ENCODE measurements around the gene PRMT9.

PRMT9 gene

DNA sequence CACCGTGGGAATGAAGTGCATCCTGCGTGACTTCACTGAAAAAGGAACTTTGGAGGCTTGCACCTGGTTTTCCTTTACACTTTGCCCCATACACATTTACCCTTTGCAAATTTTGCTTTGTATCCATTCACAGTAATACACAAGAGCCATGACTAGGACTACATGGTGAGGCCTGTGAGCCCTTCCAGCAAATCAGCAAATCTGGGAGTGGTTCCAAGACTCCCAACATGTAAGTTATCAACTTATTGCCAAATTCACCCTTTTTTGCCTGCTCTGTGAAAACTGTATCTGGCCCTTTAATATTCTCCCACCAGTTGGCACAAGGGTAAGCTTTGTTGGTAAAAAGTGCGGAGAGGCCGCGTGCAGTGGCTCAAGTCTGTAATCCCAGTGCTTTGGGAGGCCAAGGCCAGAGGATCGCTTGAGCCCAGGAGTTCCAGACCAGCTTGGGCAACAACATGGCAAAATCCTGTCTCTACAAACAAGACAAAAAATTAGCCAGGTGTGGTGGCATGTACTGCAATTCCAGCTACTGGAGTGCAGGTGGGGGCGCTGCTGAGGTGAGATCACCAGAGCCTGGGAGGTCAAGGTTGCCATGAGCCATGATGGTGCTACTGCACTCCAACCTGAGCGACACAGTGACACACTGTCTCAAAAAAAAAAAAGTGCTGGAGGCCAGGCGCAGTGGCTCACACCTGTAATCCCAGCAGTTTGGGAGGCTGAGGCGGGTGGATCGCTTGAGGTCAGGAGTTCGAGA is 5.0 kb downstream of the PRMT9 start:
- H3F3A ChIP-seq (ENCODE audit: control insufficient read depth, insufficient read depth), result no peaks in the 10 kb centered on the region
- no peak for TF ChIP-seq EZH2phosphoT487 (IDR thresholded peaks at IDR 0.05; ENCODE audit: borderline replicate concordance, low read length)
- TF ChIP-seq, protein P1, sequence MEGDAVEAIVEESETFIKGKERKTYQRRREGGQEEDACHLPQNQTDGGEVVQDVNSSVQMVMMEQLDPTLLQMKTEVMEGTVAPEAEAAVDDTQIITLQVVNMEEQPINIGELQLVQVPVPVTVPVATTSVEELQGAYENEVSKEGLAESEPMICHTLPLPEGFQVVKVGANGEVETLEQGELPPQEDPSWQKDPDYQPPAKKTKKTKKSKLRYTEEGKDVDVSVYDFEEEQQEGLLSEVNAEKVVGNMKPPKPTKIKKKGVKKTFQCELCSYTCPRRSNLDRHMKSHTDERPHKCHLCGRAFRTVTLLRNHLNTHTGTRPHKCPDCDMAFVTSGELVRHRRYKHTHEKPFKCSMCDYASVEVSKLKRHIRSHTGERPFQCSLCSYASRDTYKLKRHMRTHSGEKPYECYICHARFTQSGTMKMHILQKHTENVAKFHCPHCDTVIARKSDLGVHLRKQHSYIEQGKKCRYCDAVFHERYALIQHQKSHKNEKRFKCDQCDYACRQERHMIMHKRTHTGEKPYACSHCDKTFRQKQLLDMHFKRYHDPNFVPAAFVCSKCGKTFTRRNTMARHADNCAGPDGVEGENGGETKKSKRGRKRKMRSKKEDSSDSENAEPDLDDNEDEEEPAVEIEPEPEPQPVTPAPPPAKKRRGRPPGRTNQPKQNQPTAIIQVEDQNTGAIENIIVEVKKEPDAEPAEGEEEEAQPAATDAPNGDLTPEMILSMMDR (IDR thresholded peaks at IDR 0.05; ENCODE audit: low read depth, low read length, poor library complexity, severe bottlenecking), result peak; percentile 53
- H3K36me3 ChIP-seq (ENCODE audit: control insufficient read depth, low read length), result peaks cover 25% of the 10 kb centered on the region
- no peaks in the 10 kb centered on the region for H3K9me3 ChIP-seq (ENCODE audit: control insufficient read depth, insufficient read depth, low read length)
- H4K20me1 ChIP-seq (ENCODE audit: control insufficient read depth, insufficient read depth, low read depth, low read length), result no peaks in the 10 kb centered on the region
- no peaks in the 10 kb centered on the region for H3K27me3 ChIP-seq (ENCODE audit: control insufficient read depth, low read length)
- H3K4me2 ChIP-seq (ENCODE audit: low read length), result no peak overlapping the region
- H3K4me1 ChIP-seq (ENCODE audit: control insufficient read depth, low read length), result peaks cover 8% of the 10 kb centered on the region
- H3K4me3 ChIP-seq (ENCODE audit: low read length), result no peak overlapping the region
- H3K9me2 ChIP-seq (replicated peaks; ENCODE audit: control insufficient read depth, low read length), result no peaks in the 10 kb centered on the region
- H3K27ac ChIP-seq (ENCODE audit: low read depth, low read length), result no peak overlapping the region
- peaks cover 53% of the 10 kb centered on the region for H3K79me2 ChIP-seq (ENCODE audit: control insufficient read depth, low read length)

DNA sequence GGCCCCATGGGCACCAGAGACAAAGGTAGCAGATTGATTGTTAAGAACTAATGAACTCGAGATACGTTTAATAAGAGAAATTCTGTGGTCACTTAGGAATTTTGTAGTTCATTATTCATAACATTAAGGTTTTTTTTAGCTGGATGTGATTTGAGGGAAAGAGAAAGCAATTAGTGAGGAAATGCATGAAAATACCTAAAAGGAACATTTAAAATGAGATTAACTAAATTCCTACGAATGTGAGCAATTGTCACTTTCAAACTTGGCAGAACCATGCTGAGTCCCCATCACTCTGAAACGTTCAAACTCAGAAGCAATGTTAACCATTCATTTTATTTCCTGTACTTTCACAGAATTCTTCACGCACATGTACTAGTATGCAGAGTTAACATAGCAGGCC is 5.9 kb downstream of the PRMT9 start:
- Histone ChIP-seq H3K4me3 (ENCODE audit: low read length) (no peak overlapping the region), H3K9me2 (replicated peaks; ENCODE audit: control insufficient read depth, low read length) (no peaks in the 10 kb centered on the region), H3F3A (ENCODE audit: control insufficient read depth, insufficient read depth) (no peaks in the 10 kb centered on the region), H3K79me2 (ENCODE audit: control insufficient read depth, low read length) (peaks cover 45% of the 10 kb centered on the region), H3K4me2 (ENCODE audit: low read length) (no peak overlapping the region), H4K20me1 (ENCODE audit: control insufficient read depth, insufficient read depth, low read depth, low read length) (no peaks in the 10 kb centered on the region), H3K36me3 (ENCODE audit: control insufficient read depth, low read length) (peaks cover 26% of the 10 kb centered on the region), H3K9me3 (ENCODE audit: control insufficient read depth, insufficient read depth, low read length) (no peaks in the 10 kb centered on the region), H3K27ac (ENCODE audit: low read depth, low read length) (no peak overlapping the region), H3K4me1 (ENCODE audit: control insufficient read depth, low read length) (peaks cover 8% of the 10 kb centered on the region), H3K27me3 (ENCODE audit: control insufficient read depth, low read length) (no peaks in the 10 kb centered on the region)
- no peak for TF ChIP-seq EZH2phosphoT487 (IDR thresholded peaks at IDR 0.05; ENCODE audit: borderline replicate concordance, low read length)
- TF ChIP-seq, protein P1 (IDR thresholded peaks at IDR 0.05; ENCODE audit: low read depth, low read length, poor library complexity, severe bottlenecking), result no peak

DNA sequence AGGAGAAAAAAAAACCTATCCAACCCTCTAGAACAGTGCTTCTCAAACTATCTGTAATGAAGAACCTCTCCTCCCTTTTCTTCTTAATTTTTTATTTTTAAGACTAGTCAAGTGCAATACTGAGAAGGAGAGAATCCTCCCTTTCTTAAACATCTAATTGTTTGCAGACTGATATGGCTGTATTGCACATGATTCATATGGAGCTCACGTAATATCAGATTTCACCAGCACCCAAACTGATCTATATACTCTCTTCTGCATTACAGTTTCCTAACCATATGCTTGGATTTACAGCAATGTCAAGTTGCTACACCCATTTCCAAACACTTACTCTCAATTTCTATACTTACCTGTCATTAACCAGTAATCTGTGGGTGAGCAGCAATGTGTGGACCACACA is 9.5 kb downstream of the PRMT9 start:
- peaks cover 34% of the 10 kb centered on the region for H3K36me3 ChIP-seq (ENCODE audit: control insufficient read depth, low read length)

More for the DNA sequence above, 9.5 kb downstream of the PRMT9 start:
- H3K4me1 ChIP-seq (ENCODE audit: control insufficient read depth, low read length), result no peaks in the 10 kb centered on the region
- H3K27me3 ChIP-seq (ENCODE audit: control insufficient read depth, low read length), result no peaks in the 10 kb centered on the region
- H3K79me2 ChIP-seq (ENCODE audit: control insufficient read depth, low read length), result peaks cover 13% of the 10 kb centered on the region
- H3F3A ChIP-seq (ENCODE audit: control insufficient read depth, insufficient read depth), result no peaks in the 10 kb centered on the region
- no peak overlapping the region for H3K27ac ChIP-seq (ENCODE audit: low read depth, low read length)
- no peaks in the 10 kb centered on the region for H3K9me2 ChIP-seq (replicated peaks; ENCODE audit: control insufficient read depth, low read length)
- no peak overlapping the region for H3K4me2 ChIP-seq (ENCODE audit: low read length)
- no peak overlapping the region for H3K4me3 ChIP-seq (ENCODE audit: low read length)
- TF ChIP-seq, protein P1 (IDR thresholded peaks at IDR 0.05; ENCODE audit: low read depth, low read length, poor library complexity, severe bottlenecking), result no peak
- TF ChIP-seq EZH2phosphoT487 (IDR thresholded peaks at IDR 0.05; ENCODE audit: borderline replicate concordance, low read length), result no peak
- no peaks in the 10 kb centered on the region for H4K20me1 ChIP-seq (ENCODE audit: control insufficient read depth, insufficient read depth, low read depth, low read length)
- no peaks in the 10 kb centered on the region for H3K9me3 ChIP-seq (ENCODE audit: control insufficient read depth, insufficient read depth, low read length)
